IMR-90 (cell line): ENCODE results near the gene MORF4L1. TPM values are rescaled to one million over a fixed set of nuclear protein-coding genes. Genes with fewer than 3 reads are reported as not detected.

Experiments used
- ATAC-seq: fragments of 200-7000 bp; cut with Tn5 transposase; 2 replicates; pipeline ENCODE4 v1.9.1; 2020; ENCODE audit warnings: low read depth, mild to moderate bottlenecking, moderate library complexity
- BruUV-seq: library from RNA; stranded (reverse); fragments of 400-500 nt; replicated peaks from 2 replicates; lab custom pipeline; 2021; lab: Mats Ljungman, UMichigan
- CTCF ChIA-PET: fragments of 300-600 bp; formaldehyde crosslinking; extraction: SDS; loops from one replicate; lab custom pipeline; 2021; ENCODE audit warnings: antibody characterized with exemption; lab: Yijun Ruan, JAX
- POLR2A ChIA-PET: fragments of 300-600 bp; sonication (Branson Sonifier 250); formaldehyde crosslinking; loops from one replicate; lab custom pipeline; 2022; ENCODE audit warnings: antibody characterized with exemption; ENCODE audit not compliant: unreplicated experiment; lab: Charles Lee
- DNase-seq: peaks from one replicate; pipeline ENCODE4 v3.0.0; 2013
- H2AFZ ChIP-seq: replicated peaks from 2 replicates; pipeline ENCODE3; 2013; ENCODE audit warnings: low read length, mild to moderate bottlenecking; ENCODE audit not compliant: poor library complexity
- H2AK5ac ChIP-seq: 2 replicates; pipeline ENCODE4 v1.6.1; 2013; ENCODE audit warnings: low read depth, low read length, inconsistent platforms
- H2AK9ac ChIP-seq: replicated peaks from 2 replicates; pipeline ENCODE3; 2013; ENCODE audit warnings: mild to moderate bottlenecking, low read depth, low read length, moderate library complexity; ENCODE audit not compliant: poor library complexity
- H2BK120ac ChIP-seq: 2 replicates; pipeline ENCODE4 v1.6.1; 2013; ENCODE audit warnings: low read depth, low read length, inconsistent platforms
- H2BK15ac ChIP-seq: 3 replicates; pipeline ENCODE4 v1.6.1; 2013; ENCODE audit warnings: low read depth, low read length, inconsistent platforms
- H2BK20ac ChIP-seq: 2 replicates; pipeline ENCODE4 v1.6.1; 2013; ENCODE audit warnings: low read depth, mild to moderate bottlenecking, inconsistent platforms, low read length, moderate library complexity
- H2BK5ac ChIP-seq: 2 replicates; pipeline ENCODE4 v1.6.1; 2013; ENCODE audit warnings: mild to moderate bottlenecking, low read depth, low read length, inconsistent platforms; ENCODE audit not compliant: poor library complexity, severe bottlenecking
- H3K14ac ChIP-seq: replicated peaks from 2 replicates; pipeline ENCODE4 v1.6.1; 2013; ENCODE audit warnings: low read depth, low read length, inconsistent platforms
- H3K18ac ChIP-seq: 2 replicates; pipeline ENCODE4 v1.6.1; 2013; ENCODE audit warnings: low read depth, low read length, control low read depth
- H3K23ac ChIP-seq: 2 replicates; pipeline ENCODE4 v1.6.1; 2013; ENCODE audit warnings: low read depth, low read length, inconsistent platforms
- H3K27ac ChIP-seq: 2 replicates; pipeline ENCODE4 v1.5.1; 2013; ENCODE audit warnings: mild to moderate bottlenecking, control low read depth, low read length; ENCODE audit not compliant: insufficient read depth
- H3K27me3 ChIP-seq: 2 replicates; pipeline ENCODE4 v1.6.1; 2013; ENCODE audit warnings: low read length; ENCODE audit not compliant: control insufficient read depth, insufficient read depth
- H3K36me3 ChIP-seq: 2 replicates; pipeline ENCODE4 v1.6.1; 2013; ENCODE audit warnings: low read length, mixed read lengths; ENCODE audit not compliant: control insufficient read depth, insufficient read depth
- H3K4ac ChIP-seq: 2 replicates; pipeline ENCODE4 v1.6.1; 2013; ENCODE audit warnings: low read depth, low read length, inconsistent platforms
- H3K4me1 ChIP-seq: 2 replicates; pipeline ENCODE4 v1.6.1; 2013; ENCODE audit warnings: low read length, mixed read lengths; ENCODE audit not compliant: control insufficient read depth, insufficient read depth
- H3K4me2 ChIP-seq: 2 replicates; pipeline ENCODE4 v1.6.1; 2013; ENCODE audit warnings: low read depth, mild to moderate bottlenecking, control low read depth, low read length, moderate library complexity
- H3K4me3 ChIP-seq: 2 replicates; pipeline ENCODE4 v1.5.1; 2013; ENCODE audit warnings: low read depth, mild to moderate bottlenecking, control low read depth, low read length, moderate library complexity; ENCODE audit not compliant: insufficient read depth
- H3K56ac ChIP-seq: 2 replicates; pipeline ENCODE4 v1.6.1; 2013; ENCODE audit warnings: low read length, inconsistent platforms; ENCODE audit not compliant: insufficient read depth; ENCODE audit errors: extremely low read depth
- H3K79me1 ChIP-seq, 2 experiments: 2 replicates each; pipeline ENCODE4 v1.6.1; 2013; ENCODE audit warnings: low read length in 2 of 2, inconsistent platforms in 1 of 2, low read depth in 1 of 2
- H3K9ac ChIP-seq: 2 replicates; pipeline ENCODE4 v1.6.1; 2013; ENCODE audit warnings: low read depth, low read length, control low read depth
- H3K9me1 ChIP-seq: 2 replicates; pipeline ENCODE4 v1.6.1; 2013; ENCODE audit warnings: low read length, inconsistent platforms; ENCODE audit not compliant: insufficient read depth
- H3K9me3 ChIP-seq: 2 replicates; pipeline ENCODE4 v1.6.1; 2013; ENCODE audit warnings: low read length; ENCODE audit not compliant: control insufficient read depth, insufficient read depth
- H4K20me1 ChIP-seq: 2 replicates; pipeline ENCODE4 v1.6.1; 2013; ENCODE audit warnings: low read length, inconsistent platforms; ENCODE audit not compliant: insufficient read depth
- H4K5ac ChIP-seq: 2 replicates; pipeline ENCODE4 v1.6.1; 2013; ENCODE audit warnings: mild to moderate bottlenecking, low read depth, low read length, control low read depth
- H4K8ac ChIP-seq, 2 experiments: 2 replicates each; pipeline ENCODE4 v1.6.1; 2013; ENCODE audit warnings: low read depth in 2 of 2, low read length in 2 of 2, control low read depth in 1 of 2, inconsistent platforms in 1 of 2
- H4K91ac ChIP-seq: 2 replicates; pipeline ENCODE4 v1.6.1; 2013; ENCODE audit warnings: low read depth, low read length, inconsistent platforms; ENCODE audit not compliant: insufficient read depth
- BHLHE40 ChIP-seq: fragments of 150-350 bp; IDR thresholded peaks from 2 replicates; pipeline ENCODE4 v1.6.1; 2016; ENCODE audit warnings: mild to moderate bottlenecking, low read depth, low read length
- CEBPB ChIP-seq: IDR thresholded peaks from 2 replicates; pipeline ENCODE4 v1.6.1; 2012; ENCODE audit warnings: low read depth, low read length, improper control_type of control experiment
- CHD1 ChIP-seq: IDR thresholded peaks from 2 replicates; pipeline ENCODE4 v1.6.1; 2012; ENCODE audit warnings: low read depth, low read length, improper control_type of control experiment
- CTCF ChIP-seq: conservative IDR thresholded peaks from 2 replicates; pipeline ENCODE4 v1.5.1; 2012; ENCODE audit warnings: mild to moderate bottlenecking, low read depth, low read length, improper control_type of control experiment
- FOS ChIP-seq: fragments of 150-350 bp; IDR thresholded peaks from 2 replicates; pipeline ENCODE4 v1.6.1; 2016; ENCODE audit warnings: low read depth, low read length
- MAFK ChIP-seq: IDR thresholded peaks from 2 replicates; pipeline ENCODE4 v1.6.1; 2012; ENCODE audit warnings: low read depth, low read length, improper control_type of control experiment
- MXI1 ChIP-seq: IDR thresholded peaks from 2 replicates; pipeline ENCODE4 v1.6.1; 2012; ENCODE audit warnings: low read depth, mild to moderate bottlenecking, low read length, moderate library complexity, borderline replicate concordance
- NFE2L2 ChIP-seq: fragments of 150-350 bp; IDR thresholded peaks from 2 replicates; pipeline ENCODE4 v1.6.1; 2016; ENCODE audit warnings: low read depth, mild to moderate bottlenecking, low read length
- POLR2A ChIP-seq: IDR thresholded peaks from 2 replicates; pipeline ENCODE4 v1.6.1; 2012; ENCODE audit warnings: mild to moderate bottlenecking, low read depth, low read length
- RCOR1 ChIP-seq: IDR thresholded peaks from 2 replicates; pipeline ENCODE4 v1.6.1; 2012; ENCODE audit warnings: mild to moderate bottlenecking, low read length, improper control_type of control experiment; ENCODE audit not compliant: insufficient replicate concordance
- RFX5 ChIP-seq: IDR thresholded peaks from 2 replicates; pipeline ENCODE4 v1.8.0; 2012; ENCODE audit warnings: low read depth, mild to moderate bottlenecking, low read length, moderate library complexity
- SMC3 ChIP-seq: fragments of 150-350 bp; IDR thresholded peaks from 2 replicates; pipeline ENCODE4 v1.6.1; 2016; ENCODE audit warnings: low read depth, mild to moderate bottlenecking, antibody characterized with exemption, low read length, moderate library complexity
- USF2 ChIP-seq: fragments of 150-350 bp; IDR thresholded peaks from 2 replicates; pipeline ENCODE4 v1.6.1; 2017; ENCODE audit warnings: mild to moderate bottlenecking, antibody characterized with exemption, low read length, low read depth
- WGBS, 2 experiments: methylation state at CpG; one replicate each; pipeline versions ENCODE4 v1.1.5 to v1.1.7; 2013; ENCODE audit warnings: missing lambda C conversion rate in 2 of 2; ENCODE audit not compliant: insufficient read length in 1 of 2; ENCODE audit errors: extremely low coverage in 2 of 2; 5-methylcytosine and 5-hydroxymethylcytosine counted together
- dilution Hi-C: fragments of 300-500 bp; cut with HindIII; formaldehyde crosslinking; loops from one replicate; pipeline ENCODE4 v1.14.3; 2018; ENCODE audit warnings: low sequenced_read_pairs; ENCODE audit not compliant: unreplicated experiment
- in situ Hi-C: fragments of 300-500 bp; cut with MboI; formaldehyde crosslinking; loops from 3 replicates; pipeline ENCODE4 v1.14.3; 2019; ENCODE audit warnings: low sequenced_read_pairs, inconsistent platforms, mixed read lengths
- intact Hi-C: fragments of 100-400 bp; cut with micrococcal nuclease; formaldehyde crosslinking; loops from 2 replicates; pipeline ENCODE4 v1.10.0; 2022
- polyA plus RNA-seq, 3 experiments: library from polyadenylated mRNA; depleted of rRNA; stranded (reverse); fragments of >200 nt; gene quantifications; 2 replicates each; pipeline ENCODE4 v1.2.3, GENCODE V29; 2012; ENCODE audit warnings: low replicate concordance in 1 of 3
- total RNA-seq: library from RNA; depleted of rRNA; stranded (reverse); fragments of >200 nt; gene quantifications from 2 replicates; pipeline ENCODE4 v1.2.3, GENCODE V29; 2012
- TF ChIP-seq, protein P1 (sequence below): fragments of 150-350 bp; IDR thresholded peaks from 2 replicates; pipeline ENCODE4 v1.6.1; 2016; ENCODE audit warnings: low read depth, mild to moderate bottlenecking, low read length, moderate library complexity, borderline replicate concordance

Gene MORF4L1
- total and polyA plus RNA-seq, 2 of the 4 experiments (the other 2 are of a cell fraction), result 217 to 392 TPM

DNA sequence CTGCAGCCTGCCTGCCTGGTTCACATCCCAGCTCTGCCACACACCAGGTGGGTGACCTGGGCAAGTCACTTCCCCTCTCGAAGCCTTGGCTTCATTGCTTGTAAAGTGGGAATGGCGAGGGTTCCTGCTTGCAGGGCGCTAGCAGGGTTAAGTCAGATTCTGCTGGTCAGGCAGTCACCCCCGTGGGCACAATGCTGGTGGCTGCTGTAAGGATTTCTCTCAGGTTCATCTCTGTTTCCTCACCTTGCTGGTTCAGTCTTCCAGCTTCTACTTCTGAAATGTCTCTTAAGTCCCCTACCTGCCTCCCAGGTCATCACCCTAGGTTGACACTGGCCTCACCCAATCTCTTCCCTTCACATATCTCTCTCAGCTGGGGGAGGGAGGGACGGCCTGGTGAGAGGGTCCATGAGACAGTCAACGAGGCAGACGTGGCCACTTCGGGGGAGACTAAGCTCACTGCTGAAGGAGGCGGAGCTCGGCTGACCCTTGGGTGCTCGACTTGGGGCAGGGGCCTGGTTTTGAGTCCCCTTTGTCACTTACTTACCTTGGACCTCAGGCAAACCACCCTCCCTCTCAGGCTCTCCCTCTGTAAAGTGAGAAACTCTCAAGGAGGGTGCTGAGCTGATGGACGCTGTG, 60.6 kb downstream of the MORF4L1 start:
- 73% methylated on average over 3 of the region's 12 CpGs; no CpG with 5 or more reads in 1 of the 2 experiments for WGBS, 2 experiments

More for the DNA sequence above, 60.6 kb downstream of the MORF4L1 start:
- H2BK120ac ChIP-seq, result no peak overlapping the region
- H2AK5ac ChIP-seq, result no peak overlapping the region
- dilution Hi-C loops, result no loop called here
- in situ Hi-C loops, result no loop called here
- DNase-seq (no peak), ATAC-seq (no peak)
- H2BK15ac ChIP-seq, result no peak overlapping the region
- no peak overlapping the region for H4K5ac ChIP-seq
- no peak overlapping the region for H3K18ac ChIP-seq
- peaks cover 8% of the 10 kb centered on the region for H3K4me1 ChIP-seq
- no peak overlapping the region for H2BK5ac ChIP-seq
- H2BK20ac ChIP-seq, result no peak overlapping the region
- H3K23ac ChIP-seq, result no peak overlapping the region
- H3K9me3 ChIP-seq, result no peaks in the 10 kb centered on the region
- H3K27ac ChIP-seq, result no peak overlapping the region
- H4K20me1 ChIP-seq, result peaks cover 9% of the 10 kb centered on the region; the same call in 1 of the 2 replicates
- H3K4me2 ChIP-seq, result no peak overlapping the region
- peaks cover 15% of the 10 kb centered on the region for H3K9me1 ChIP-seq
- CTCF ChIA-PET, result interaction anchor here (0.6 kb wide), 1 partner anchor 25 kb away, joined by 3 read pairs; no protein-coding TSS in a partner anchor
- H3K36me3 ChIP-seq, result no peaks in the 10 kb centered on the region
- peaks cover 5% of the 10 kb centered on the region for H3K27me3 ChIP-seq
- H4K8ac ChIP-seq, result no peak overlapping the region
- no peak overlapping the region for H4K91ac ChIP-seq
- BruUV-seq, result no TSS peak
- H3K56ac ChIP-seq, result no peak overlapping the region
- intact Hi-C loops, result no loop called here
- H3K4ac ChIP-seq, result no peak overlapping the region
- peak overlapping the region; percentile 1 for H2AFZ ChIP-seq
- no peak overlapping the region for H3K4me3 ChIP-seq
- H2AK9ac ChIP-seq, result no peak overlapping the region
- no peak overlapping the region for H3K9ac ChIP-seq
- H3K14ac ChIP-seq, result no peak overlapping the region
- TF ChIP-seq RFX5 (no peak), NFE2L2 (no peak), POLR2A (no peak), SMC3 (no peak), BHLHE40 (no peak), MAFK (no peak), USF2 (no peak), CEBPB (no peak), FOS (no peak), CHD1 (no peak), CTCF (no peak), MXI1 (no peak), RCOR1 (no peak)
- TF ChIP-seq, protein P1, sequence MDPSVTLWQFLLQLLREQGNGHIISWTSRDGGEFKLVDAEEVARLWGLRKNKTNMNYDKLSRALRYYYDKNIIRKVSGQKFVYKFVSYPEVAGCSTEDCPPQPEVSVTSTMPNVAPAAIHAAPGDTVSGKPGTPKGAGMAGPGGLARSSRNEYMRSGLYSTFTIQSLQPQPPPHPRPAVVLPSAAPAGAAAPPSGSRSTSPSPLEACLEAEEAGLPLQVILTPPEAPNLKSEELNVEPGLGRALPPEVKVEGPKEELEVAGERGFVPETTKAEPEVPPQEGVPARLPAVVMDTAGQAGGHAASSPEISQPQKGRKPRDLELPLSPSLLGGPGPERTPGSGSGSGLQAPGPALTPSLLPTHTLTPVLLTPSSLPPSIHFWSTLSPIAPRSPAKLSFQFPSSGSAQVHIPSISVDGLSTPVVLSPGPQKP, result no peak
- POLR2A ChIA-PET, result no interaction called here
- no peaks in the 10 kb centered on the region for H3K79me1 ChIP-seq
